BJ (cell line): Measurements from ENCODE around the gene NDP. TPM values are rescaled to one million over a fixed set of nuclear protein-coding genes. Genes with fewer than 3 reads are reported as not detected.

Experiments used
- CTCF ChIA-PET: fragments of 350-600 bp; formaldehyde crosslinking; extraction: SDS; loops from one replicate; lab custom pipeline; 2021; ENCODE audit warnings: antibody characterized with exemption, inconsistent platforms; lab: Yijun Ruan, JAX
- POLR2A ChIA-PET: fragments of 300-600 bp; sonication (Branson Sonifier 250); formaldehyde crosslinking; extraction: SDS; loops from one replicate; lab custom pipeline; 2021; ENCODE audit warnings: antibody characterized with exemption; lab: Charles Lee
- DNase-seq: peaks from one replicate; pipeline ENCODE4 v3.0.0-alpha.2; 2011; ENCODE audit warnings: low read depth
- H3K27me3 ChIP-seq: 2 replicates; pipeline ENCODE4 v1.6.0; 2011; ENCODE audit warnings: low read length; ENCODE audit not compliant: control insufficient read depth, insufficient read depth
- H3K36me3 ChIP-seq: 2 replicates; pipeline ENCODE4 v1.5.1; 2011; ENCODE audit warnings: low read length; ENCODE audit not compliant: control insufficient read depth, insufficient read depth
- H3K4me3 ChIP-seq: 2 replicates; pipeline ENCODE4 v1.5.1; 2011; ENCODE audit warnings: low read depth, mild to moderate bottlenecking, control low read depth, low read length
- CTCF ChIP-seq: IDR thresholded peaks from 2 replicates; pipeline ENCODE4 v1.5.1; 2011; ENCODE audit warnings: low read depth, mild to moderate bottlenecking, control low read depth, inconsistent platforms, low read length, moderate library complexity; ENCODE audit not compliant: insufficient read depth
- polyA plus RNA-seq: library from polyadenylated mRNA; depleted of rRNA; stranded (reverse); fragments of >200 nt; gene quantifications from 2 replicates; pipeline ENCODE4 v1.2.3, GENCODE V29; 2011

Gene NDP
- polyA plus RNA-seq, 1 experiment, result not detected

- Histone ChIP-seq H3K4me3 (no peak overlapping the region), H3K36me3 (no peaks in the 10 kb centered on the region), H3K27me3 (no peaks in the 10 kb centered on the region)
- no peak for DNase-seq
- ChIA-PET CTCF (interaction anchor here (2.8 kb wide), 1 partner anchor 16 kb away, joined by 11 read pairs; no protein-coding TSS in a partner anchor), POLR2A (no interaction called here)
- TF ChIP-seq CTCF, result no peak
These were observed 898 bp upstream of the NDP start for GRCh38 chrX:43974100-43974475.

GRCh38 chrX:43971966-43972961 lies 926 bp downstream of the NDP start:
- TF ChIP-seq CTCF, result no peak
- Histone ChIP-seq H3K36me3 (no peaks in the 10 kb centered on the region), H3K4me3 (no peak overlapping the region), H3K27me3 (no peaks in the 10 kb centered on the region)
- no peak for DNase-seq
- CTCF ChIA-PET, result interaction anchor here (0.5 to 2.8 kb wide), 4 partner anchors 14 to 55 kb away, joined by 3 to 11 read pairs (median 4); no protein-coding TSS in a partner anchor
- POLR2A ChIA-PET, result no interaction called here

GRCh38 chrX:43970528-43970927 lies 2.7 kb downstream of the NDP start:
- H3K36me3 ChIP-seq, result no peaks in the 10 kb centered on the region
- H3K4me3 ChIP-seq, result no peak overlapping the region
- TF ChIP-seq CTCF, result no peak
- H3K27me3 ChIP-seq, result no peaks in the 10 kb centered on the region
- no peak for DNase-seq
- POLR2A ChIA-PET, result no interaction called here
- CTCF ChIA-PET, result interaction anchor here (1.1 to 1.8 kb wide), 3 partner anchors 7 to 55 kb away, joined by 3 to 5 read pairs (median 5); no protein-coding TSS in a partner anchor

- no peak for DNase-seq
- no peaks in the 10 kb centered on the region for H3K36me3 ChIP-seq
- H3K4me3 ChIP-seq, result no peak overlapping the region
- H3K27me3 ChIP-seq, result no peaks in the 10 kb centered on the region
- ChIA-PET CTCF (interaction anchor here (1.1 to 1.8 kb wide), 4 partner anchors 8 to 56 kb away, joined by 3 to 5 read pairs (median 4); no protein-coding TSS in a partner anchor), POLR2A (interaction anchor here (0.6 kb wide), 1 partner anchor 35 kb away, joined by 6 read pairs; no protein-coding TSS in a partner anchor)
- no peak for TF ChIP-seq CTCF
These were observed 3.4 kb downstream of the NDP start for GRCh38 chrX:43969504-43970501.
